ENCODE measurements around the gene ECE1.
A peak's percentile ranks its signal among the peaks of the same experiment; 100 is the strongest.
"Not testable (repeated sequence)": the region's sequence is repeated elsewhere in the genome, so short reads cannot be mapped to it uniquely, and the experiment has no call there.

Gene ECE1

GRCh38 chr1:21182181-21182731, 108.0 kb downstream of the ECE1 start:
- no peak overlapping the region for H3K4me2 ChIP-seq (ENCODE audit: insufficient read depth, low read length)
- no peaks in the 10 kb centered on the region for H3K9me3 ChIP-seq (ENCODE audit: insufficient read depth, low read length, severe bottlenecking)
- H4K20me1 ChIP-seq (ENCODE audit: insufficient read depth, low read length), result no peaks in the 10 kb centered on the region
- H3K36me3 ChIP-seq (ENCODE audit: insufficient read depth, low read length), result no peaks in the 10 kb centered on the region
- H3K79me2 ChIP-seq (ENCODE audit: insufficient read depth, low read length), result no peaks in the 10 kb centered on the region
- H2AFZ ChIP-seq (ENCODE audit: low read depth, low read length), result no peak overlapping the region
- peaks cover 3% of the 10 kb centered on the region for H3K4me1 ChIP-seq (ENCODE audit: insufficient read depth, low read length)
- TF ChIP-seq EZH2 (IDR thresholded peaks at IDR 0.05; ENCODE audit: borderline replicate concordance, low read depth, low read length, severe bottlenecking) (no peak), CTCF (IDR thresholded peaks at IDR 0.05; ENCODE audit: borderline replicate concordance, extremely low read depth, low read length, poor library complexity, severe bottlenecking) (no peak)
- H3K27me3 ChIP-seq (ENCODE audit: insufficient read depth, low read length, poor library complexity), result no peaks in the 10 kb centered on the region
- DNase-seq (no peak), ATAC-seq (ENCODE audit: insufficient read depth, low read depth) (no peak)
- no peak overlapping the region for H3K9ac ChIP-seq (ENCODE audit: low read depth, low read length)
- H3K4me3 ChIP-seq (ENCODE audit: low read depth in 1 of 2, low read length in 2 of 2), result no peak overlapping the region
- no peak overlapping the region for H3K27ac ChIP-seq (ENCODE audit: low read length)

- not testable (repeated sequence) for H3K36me3 ChIP-seq (ENCODE audit: insufficient read depth, low read length); DNase-seq; H3K27me3 ChIP-seq (ENCODE audit: insufficient read depth, low read length, poor library complexity); H3K4me3 ChIP-seq (ENCODE audit: low read depth in 1 of 2, low read length in 2 of 2); H3K4me2 ChIP-seq (ENCODE audit: insufficient read depth, low read length); H3K9ac ChIP-seq (ENCODE audit: low read depth, low read length); ATAC-seq (ENCODE audit: insufficient read depth, low read depth); H2AFZ ChIP-seq (ENCODE audit: low read depth, low read length); H3K9me3 ChIP-seq (ENCODE audit: insufficient read depth, low read length, severe bottlenecking); H3K27ac ChIP-seq (ENCODE audit: low read length)
- peaks cover 18% of the 10 kb centered on the region for H4K20me1 ChIP-seq (ENCODE audit: insufficient read depth, low read length)
- peaks cover 29% of the 10 kb centered on the region for H3K79me2 ChIP-seq (ENCODE audit: insufficient read depth, low read length)
- peaks cover 28% of the 10 kb centered on the region for H3K4me1 ChIP-seq (ENCODE audit: insufficient read depth, low read length)
These were observed 112.0 kb downstream of the ECE1 start for GRCh38 chr1:21178271-21178670.

- ATAC-seq (ENCODE audit: insufficient read depth, low read depth), result peak; percentile 96
- H3K9me3 ChIP-seq (ENCODE audit: insufficient read depth, low read length, severe bottlenecking), result no peaks in the 10 kb centered on the region
- peak within 1 kb of the TSS; percentile 98 for H2AFZ ChIP-seq (ENCODE audit: low read depth, low read length)
- TF ChIP-seq CTCF (IDR thresholded peaks at IDR 0.05; ENCODE audit: borderline replicate concordance, extremely low read depth, low read length, poor library complexity, severe bottlenecking), result no peak
- TF ChIP-seq EZH2 (IDR thresholded peaks at IDR 0.05; ENCODE audit: borderline replicate concordance, low read depth, low read length, severe bottlenecking), result no peak
- peak within 1 kb of the TSS; percentile 79 for H3K4me2 ChIP-seq (ENCODE audit: insufficient read depth, low read length)
- peaks cover 5% of the 10 kb centered on the region for H3K36me3 ChIP-seq (ENCODE audit: insufficient read depth, low read length)
- H3K79me2 ChIP-seq (ENCODE audit: insufficient read depth, low read length), result peaks cover 41% of the 10 kb centered on the region
- H4K20me1 ChIP-seq (ENCODE audit: insufficient read depth, low read length), result peaks cover 20% of the 10 kb centered on the region
- peak within 1 kb of the TSS; percentile 69 to 92; a peak in 3 of 4 replicates for H3K4me3 ChIP-seq (ENCODE audit: low read depth in 1 of 2, low read length in 2 of 2)
- DNase-seq, result peak; percentile 99
- H3K9ac ChIP-seq (ENCODE audit: low read depth, low read length), result peak within 1 kb of the TSS; percentile 91
- H3K4me1 ChIP-seq (ENCODE audit: insufficient read depth, low read length), result peaks cover 31% of the 10 kb centered on the region
- H3K27me3 ChIP-seq (ENCODE audit: insufficient read depth, low read length, poor library complexity), result no peaks in the 10 kb centered on the region
- H3K27ac ChIP-seq (ENCODE audit: low read length), result peak within 1 kb of the TSS; percentile 68
These were observed 113.4 kb downstream of the ECE1 start, which contains the start of gene EIF4G3 for GRCh38 chr1:21176586-21177555. Gene EIF4G3, minus strand, starts transcription at chr1:21176897. Its CDS starts 174,155 bp downstream, at chr1:21002742.

Measured in DND-41 (cell line).